HG03342 (cell line): ENCODE data around the gene SOBP.
"Not testable (repeated sequence)": the region's sequence is repeated elsewhere in the genome, so short reads cannot be mapped to it uniquely, and the experiment has no call there.

Experiments used
- ATAC-seq: cut with Tn5 transposase; IDR thresholded peaks from one replicate; pipeline ENCODE4 v1.9.1; 2021; ENCODE audit warnings: mild to moderate bottlenecking, moderate library complexity; ENCODE audit not compliant: unreplicated experiment

The SOBP gene

DNA sequence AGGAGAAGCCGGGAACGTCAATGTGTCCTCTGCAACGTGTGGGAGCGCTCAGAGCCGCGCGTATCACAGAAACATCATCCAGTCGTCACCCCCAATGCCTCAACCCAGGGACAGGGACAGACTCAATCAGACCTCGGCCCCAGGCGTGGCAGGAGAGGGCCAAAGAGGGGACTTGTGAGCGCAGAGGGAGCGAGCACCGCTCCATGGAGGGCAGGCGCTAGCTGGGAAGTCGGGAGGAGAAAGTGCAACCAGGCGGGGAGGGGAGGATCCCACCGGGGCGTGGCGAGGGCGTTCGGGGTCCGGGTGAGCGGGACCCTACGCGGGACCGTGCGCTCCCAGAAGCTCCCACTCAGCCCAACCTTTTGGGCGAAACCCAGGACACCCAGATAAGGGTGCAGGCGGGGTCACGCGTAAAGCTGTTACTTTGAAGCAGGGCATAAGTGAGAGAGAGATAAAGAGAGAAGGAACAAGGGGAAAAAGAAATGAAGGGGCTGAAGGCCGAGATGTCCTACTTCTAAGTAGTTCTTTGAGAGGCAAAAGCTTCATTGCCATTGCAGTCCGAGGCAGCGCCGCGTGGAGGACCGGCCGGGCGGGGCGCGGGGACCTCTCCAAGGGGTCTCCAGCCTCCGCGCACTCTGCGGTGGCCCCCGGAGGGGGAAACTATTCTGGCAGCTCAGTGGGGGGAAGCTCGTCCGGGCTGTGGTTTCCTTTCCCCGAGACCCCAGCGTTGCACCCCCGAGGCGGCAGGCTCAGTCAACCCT is 862 bp upstream of the SOBP start:
- ATAC-seq = no peak

DNA sequence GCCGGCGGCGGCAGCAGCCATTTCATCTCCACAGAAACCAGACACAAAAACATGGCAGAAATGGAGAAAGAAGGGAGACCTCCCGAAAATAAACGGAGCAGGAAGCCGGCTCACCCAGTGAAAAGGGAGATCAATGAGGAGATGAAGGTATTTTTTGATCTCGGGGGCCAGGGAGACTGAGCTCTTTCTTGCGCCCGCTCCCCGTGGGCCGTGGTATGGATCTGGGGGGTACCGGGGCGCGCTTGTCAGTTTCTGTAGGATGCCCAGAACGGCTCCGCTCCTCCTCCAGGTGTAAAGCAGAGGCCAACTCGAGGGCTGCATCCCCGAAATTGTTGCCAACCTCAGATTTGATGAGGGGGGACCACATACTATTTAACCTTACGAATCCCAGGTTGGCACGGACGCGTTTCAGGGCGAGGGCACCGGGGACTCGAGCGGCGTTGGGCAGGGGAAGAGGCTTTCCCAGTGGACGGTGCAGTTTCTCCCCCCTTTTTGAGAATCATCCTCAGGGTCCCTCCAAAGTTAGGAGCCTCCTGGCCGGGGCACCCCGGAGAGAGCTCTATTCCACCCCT is 735 bp downstream of the SOBP start:
- ATAC-seq = no peak

DNA sequence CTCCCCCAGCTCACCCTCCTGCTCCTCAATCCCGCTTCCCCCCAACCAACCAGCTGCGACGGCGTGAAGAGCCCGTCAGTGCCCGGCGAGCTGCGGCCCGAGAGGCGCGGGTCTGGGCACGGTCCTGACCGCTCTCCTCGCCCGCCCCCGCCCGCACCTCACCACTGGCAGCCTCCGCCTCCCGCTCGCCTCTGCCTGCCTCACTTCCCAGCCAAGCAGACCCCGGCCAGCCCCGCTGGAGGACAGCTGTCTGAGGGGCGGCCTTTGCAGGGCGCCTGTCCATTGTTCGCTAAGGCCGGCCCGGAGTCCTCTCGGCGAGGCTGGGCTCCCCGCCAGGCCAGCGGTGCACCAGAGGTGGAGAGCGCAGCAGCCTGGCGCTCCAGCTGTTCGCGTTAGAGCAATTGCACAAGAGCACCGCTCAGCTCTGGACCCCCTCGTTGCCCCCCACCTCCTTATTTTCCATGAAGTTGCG is 1.3 kb downstream of the SOBP start:
- no peak for ATAC-seq

DNA sequence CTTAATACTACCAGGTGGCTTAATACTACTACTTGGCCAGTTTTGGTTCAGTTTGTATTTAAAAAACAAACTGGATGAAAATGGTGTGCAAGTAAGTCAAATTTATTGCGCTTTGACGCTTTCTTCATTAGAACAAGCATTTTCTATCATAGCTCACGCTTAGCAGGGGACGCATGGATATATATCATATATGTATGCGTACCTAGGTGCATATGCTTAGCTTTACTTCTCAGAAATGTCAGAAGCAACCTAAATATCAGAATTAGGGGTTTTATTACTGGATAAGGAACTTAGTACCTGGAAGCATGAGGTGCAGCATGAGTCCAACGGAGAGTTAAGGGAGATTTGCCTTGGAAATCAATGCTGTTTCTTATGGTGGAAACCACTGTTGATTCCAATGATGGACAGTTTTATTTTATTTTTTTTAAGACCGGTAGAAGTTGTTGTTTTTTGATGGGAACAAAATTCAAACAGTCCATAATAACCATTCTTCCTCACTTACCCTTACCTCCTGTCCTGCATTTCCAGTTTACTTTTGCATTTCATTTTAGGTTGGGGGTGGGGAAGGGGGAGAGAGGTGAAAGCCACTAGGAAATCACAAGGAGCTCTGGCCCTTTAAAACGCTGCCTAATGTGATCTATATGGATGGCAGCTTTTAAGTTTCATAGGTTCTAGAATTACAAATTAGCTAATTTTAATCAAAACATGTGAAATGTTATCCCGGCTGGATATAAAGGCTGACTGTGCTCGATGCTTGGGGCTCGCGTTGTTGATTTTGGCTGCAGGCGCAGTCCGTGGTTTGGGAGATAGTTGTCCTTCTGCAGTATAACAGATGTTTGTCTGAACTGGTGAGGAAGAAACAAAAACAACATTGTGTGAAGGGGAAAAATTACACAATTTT is 2.1 kb downstream of the SOBP start:
- no peak for ATAC-seq

DNA sequence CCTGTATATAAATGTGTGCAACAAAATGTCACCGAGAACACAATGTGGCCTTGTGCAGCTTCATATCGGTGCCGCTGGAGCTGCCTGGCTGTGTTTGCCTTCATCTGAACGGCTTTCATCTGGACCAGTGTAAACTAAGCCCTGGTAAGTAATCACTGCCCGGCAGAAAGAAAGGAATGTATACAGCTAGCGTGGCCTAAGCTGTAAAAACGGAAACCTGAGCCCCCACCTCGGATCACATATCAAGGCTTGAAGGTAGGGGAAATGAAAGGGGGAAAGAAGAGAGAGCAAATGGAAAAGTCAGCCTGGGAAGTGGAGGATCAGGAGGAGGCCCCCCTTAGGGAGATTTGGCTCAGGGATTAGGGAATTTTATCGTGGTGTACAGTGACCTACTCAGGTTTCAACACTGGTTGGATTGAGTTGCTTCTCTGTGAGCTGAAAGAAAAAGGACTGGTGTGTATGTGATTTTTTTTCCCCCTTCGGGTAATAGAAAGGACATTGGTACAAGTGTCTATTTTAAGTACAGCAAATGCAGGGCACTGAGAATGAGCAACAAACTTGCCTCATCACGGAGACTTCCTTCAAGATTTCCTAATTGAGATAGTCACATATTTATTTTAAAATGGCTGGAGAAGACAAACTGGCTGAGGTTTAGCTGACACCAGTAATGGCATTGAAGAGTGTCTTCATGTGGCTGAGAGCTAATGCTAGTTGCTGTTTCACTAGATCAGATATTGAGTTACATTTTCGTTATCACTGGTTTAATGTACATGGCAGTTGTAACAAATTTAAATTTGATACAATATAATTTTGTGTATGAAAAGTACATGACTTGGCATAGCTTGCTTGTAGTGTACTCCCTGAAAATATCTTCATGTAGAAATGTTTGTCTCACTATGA is 3.5 kb downstream of the SOBP start:
- no peak for ATAC-seq

DNA sequence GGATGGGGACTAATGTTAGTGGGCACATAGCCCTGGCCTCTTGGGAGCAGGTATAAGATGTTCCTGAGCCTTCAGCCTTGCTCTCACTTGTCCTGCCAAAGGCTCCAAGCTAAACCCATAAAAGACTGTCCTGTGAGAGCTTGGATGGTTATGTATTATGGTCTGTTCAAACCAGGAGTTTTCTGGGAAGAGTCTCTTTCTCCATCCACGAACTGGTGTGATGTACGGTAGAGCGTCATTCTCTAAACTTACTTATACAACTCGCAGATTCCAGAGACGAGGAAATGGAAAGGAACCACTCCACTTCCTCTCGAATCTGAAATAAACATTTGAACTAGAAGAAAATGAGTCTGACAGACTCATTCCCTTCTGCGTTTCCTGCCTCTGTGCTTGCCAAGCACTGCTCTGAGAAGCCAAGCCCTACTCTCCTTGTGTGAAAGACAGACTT is 5.3 kb downstream of the SOBP start:
- no peak for ATAC-seq

DNA sequence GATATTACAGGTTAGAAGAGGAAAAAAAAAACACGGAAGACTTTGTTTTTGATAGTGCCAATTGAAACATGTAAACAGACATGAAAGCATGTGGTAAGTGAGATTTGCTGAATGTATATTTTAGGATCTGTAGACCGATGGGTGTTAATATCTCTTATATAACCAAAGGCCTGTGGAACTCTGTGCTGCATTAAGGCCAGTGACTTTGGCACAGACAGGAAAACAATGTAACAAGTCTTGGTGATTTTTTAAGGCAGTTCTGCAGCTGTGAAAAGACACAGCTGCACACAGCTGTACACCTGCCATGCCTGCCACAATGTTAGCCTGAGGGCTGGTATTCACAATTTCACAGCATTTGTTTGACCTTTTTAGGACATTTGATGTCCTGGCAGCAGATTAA is 6.1 kb downstream of the SOBP start:
- ATAC-seq = no peak

DNA sequence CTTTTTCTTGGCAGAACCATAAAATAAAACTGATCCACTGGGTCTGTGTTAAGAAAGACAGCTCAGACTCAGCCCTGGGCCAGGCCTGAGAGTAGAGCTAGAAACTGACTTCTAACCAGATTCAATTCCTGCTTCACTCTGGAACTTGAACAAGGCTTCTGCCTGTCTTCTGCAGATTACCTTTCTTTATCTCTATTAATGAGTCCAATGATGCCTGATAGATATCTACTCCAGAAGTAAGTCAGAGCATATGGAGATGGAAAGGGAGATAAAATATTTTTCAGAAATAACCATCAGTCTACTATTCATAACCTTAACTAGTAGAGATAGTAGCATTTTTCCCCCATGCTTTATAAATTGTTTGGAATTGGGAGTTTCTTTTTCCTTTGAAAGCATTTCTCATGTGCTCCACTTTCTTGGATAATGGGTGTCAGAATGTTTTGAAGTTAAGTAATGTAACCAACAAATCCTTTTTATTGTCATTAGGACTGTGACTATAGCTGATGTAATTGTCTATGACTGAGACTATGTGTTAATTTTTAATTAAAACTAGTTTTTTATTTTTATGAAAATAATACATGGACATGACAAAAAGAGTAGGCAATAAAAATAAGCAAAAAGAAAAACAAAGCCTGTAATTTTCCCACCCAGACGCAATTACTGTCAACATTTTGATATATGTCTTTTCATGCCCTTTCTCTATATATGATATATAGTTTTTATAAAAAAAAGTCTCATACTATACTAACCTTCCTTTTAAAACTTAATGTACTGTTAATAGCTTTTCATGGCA is 7.2 kb downstream of the SOBP start:
- no peak for ATAC-seq

DNA sequence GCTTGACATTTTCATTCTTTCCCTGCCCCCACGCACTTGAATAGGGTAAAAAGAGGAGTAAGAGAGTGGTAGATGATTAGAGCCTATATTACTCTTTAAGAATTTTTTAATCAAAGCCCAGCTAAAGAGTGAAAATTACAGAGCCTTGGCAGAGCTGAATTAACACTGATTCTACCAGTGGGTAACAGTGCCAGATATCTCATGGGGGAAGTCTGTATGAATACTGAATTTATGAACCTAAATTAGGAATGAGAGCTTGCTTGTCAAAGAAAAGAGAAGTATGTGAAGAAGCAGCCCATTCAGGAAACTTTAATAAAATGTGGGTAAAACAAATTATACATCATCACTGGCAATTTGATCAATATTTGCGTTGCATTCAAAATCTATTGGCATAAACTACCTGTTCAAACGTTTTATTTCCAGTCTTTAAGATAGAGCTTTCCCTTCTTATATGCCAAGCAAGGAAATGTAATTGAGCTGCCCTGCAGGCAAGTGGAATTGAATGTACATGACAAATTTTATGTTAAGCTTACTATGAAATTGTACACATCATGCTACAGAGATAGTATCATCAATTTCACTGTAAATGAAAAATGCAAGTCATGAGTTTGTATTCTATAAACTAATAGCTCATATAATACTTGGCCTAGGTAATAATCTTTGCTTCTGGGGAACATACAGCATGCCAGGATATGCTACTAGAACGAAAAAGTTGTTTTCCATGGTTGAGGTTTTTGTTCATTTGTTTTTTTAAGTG is 14.5 kb downstream of the SOBP start:
- no peak for ATAC-seq

DNA sequence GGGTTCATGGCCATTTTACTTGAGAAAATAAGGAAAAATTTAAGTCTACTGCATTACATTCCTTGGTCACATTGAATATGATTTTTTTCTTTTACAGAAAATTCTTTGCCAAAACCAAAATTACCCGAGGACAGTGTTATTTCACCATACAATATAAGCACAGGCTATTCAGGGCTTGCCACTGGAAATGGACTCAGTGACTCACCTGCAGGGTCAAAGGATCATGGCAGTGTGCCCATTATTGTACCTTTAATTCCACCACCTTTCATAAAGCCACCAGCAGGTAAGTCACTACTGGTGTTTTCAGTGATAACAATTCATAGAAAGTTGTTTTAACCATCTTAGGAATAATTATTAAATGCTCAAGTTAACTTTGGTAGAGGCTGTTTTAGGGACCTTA is 16.2 kb downstream of the SOBP start:
- ATAC-seq = no peak

DNA sequence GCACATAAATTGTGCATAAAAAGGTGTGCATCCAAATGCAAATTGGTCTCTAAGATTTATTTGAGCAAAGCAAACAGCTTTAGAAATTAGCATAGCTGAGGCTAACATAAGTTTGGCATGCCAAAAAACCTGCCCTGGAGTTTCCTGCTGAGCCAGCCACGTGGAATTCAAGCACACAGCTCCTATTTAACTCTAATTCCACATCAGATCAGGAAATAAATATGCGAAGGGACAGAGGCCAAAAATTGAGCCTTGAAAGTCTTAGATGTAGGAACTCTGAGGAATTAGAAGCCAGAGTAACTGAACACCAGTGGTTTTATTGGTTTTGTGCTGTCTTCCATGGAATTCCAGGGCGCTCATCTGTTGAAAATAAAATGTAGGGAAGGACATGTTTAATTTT is 19.6 kb downstream of the SOBP start:
- no peak for ATAC-seq

DNA sequence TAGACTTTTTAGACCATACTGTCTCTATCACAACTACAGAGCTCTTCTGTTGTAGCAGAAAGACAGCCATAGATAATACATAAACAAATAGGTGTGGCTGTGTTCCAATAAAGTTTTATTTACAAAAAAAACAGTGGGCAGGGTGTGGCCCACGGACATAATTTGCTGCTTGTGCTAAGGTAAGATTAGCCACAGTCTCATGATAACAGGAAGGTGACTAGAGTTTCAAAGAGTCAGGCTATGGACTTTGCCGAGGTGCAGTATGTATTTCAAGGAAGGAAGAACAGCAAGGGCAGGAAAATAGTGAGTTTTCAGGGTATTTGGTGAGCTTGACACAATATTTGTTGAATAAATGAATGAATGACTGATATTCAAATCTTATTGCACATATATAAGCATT is 20.2 kb downstream of the SOBP start:
- no peak for ATAC-seq

DNA sequence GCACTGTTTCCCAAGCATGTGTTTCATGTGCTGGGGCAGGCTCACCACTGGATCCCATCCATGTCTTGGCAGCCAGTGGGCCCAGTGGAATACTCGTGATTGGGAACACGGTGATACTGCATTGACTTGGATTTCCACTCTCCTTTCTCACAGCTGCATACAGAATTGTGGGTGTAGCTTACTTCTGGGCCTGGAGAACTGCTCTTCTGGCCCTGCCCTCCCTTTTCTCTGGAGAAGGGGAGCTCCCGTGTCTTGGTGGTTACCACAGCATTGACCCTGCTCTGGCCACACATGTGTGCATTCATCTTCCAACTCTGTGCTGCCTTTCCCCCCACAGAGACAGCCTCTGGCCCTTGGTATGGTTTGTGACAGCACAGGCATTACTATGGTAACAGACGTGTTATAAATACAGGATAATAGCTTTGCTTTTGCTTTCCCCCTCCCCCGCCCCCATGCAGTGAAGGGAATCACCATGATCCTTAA is 21.6 kb downstream of the SOBP start:
- no peak for ATAC-seq

DNA sequence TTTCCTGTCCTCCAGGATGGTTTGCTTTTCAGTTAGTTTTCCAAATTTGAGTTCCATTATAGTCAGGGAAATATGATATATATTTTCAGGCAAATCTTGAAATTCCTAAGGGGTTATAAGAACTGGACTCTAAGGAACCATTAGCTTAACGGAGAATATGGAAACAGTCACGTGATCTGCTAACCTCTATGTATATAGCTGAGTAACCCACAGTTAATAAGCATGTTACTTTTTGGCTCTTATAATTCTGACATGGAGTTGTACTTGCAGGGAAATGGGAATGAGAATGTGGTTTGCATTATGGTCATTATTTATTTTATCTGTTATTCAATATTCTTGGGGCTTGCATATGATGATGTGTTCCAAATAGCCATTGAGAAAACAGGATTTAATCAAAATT is 23.3 kb downstream of the SOBP start:
- ATAC-seq = no peak

DNA sequence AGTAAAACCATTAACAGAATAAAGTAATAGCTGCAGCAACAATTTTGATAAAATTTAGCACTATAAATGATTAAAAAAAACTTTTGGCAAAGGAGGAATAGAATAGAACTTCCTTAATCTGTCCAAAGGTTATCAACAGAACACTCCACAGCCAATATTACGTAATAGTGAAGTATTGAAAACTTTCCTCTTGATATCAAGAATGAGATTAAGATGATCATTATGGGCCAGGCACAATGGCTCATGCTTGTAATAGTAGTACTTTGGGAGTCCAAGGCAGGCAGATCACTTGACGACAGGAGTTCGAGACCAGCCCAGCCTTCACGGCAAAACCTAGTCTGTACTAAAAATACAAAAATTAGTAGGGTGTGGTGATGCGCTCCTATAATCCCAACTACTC is 26.0 kb downstream of the SOBP start:
- no peak for ATAC-seq

DNA sequence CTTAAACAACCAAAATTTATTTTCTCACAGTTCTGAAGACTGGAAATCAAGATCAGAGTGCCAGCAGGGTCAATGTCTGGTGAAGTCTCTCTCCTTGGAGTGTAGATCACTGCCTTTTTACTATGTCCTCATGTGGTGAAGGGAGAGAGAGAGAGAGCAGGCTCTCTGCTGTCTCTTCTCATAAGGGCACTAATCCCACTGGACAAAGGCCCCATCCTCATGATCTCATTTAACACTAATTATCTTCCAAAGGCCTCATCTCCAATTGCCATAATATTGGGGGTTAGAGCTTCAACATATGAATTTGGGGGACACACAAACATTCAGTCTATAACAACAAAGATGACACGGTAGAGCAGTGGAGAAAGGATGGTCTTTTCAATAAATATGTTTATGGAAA is 27.4 kb downstream of the SOBP start:
- no peak for ATAC-seq

DNA sequence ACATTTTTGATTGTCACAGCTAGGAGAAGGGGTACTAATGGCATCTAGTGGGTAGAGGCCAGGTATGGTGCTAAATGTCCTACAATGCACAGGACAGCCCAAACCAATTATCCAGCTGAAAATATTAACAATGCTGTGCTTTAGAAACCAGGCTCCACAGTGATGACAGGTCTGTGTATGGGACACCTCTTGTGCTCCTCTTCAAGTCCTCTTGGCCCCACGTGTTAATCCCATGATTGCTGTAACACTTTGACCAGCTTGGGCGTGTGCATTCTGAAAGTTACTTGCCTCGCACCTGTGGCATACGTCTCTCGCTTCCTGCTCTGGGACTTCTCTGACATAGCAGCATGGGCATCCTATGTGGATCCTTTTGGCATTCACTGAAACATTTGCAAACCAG is 29.3 kb downstream of the SOBP start:
- not testable (repeated sequence) for ATAC-seq

DNA sequence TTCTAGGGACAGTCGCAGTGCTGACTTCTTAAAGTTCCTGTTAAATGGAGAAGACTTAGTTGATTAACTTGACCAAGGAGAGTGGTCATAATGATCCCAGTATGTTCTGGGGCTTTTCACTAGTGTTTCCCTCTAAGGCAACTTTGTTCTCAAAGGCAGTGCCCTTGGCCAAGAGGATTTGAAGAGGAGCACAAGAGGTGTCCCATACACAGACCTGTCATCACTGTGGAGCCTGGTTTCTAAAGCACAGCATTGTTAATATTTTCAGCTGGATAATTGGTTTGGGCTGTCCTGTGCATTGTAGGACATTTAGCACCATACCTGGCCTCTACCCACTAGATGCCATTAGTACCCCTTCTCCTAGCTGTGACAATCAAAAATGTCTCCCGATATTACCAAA is 30.8 kb downstream of the SOBP start:
- not testable (repeated sequence) for ATAC-seq
